HG03439 (cell line): ENCODE measurements around the gene SRP9.
"Not testable (repeated sequence)": the region's sequence is repeated elsewhere in the genome, so short reads cannot be mapped to it uniquely, and the experiment has no call there.

Experiments used
- ATAC-seq: cut with Tn5 transposase; IDR thresholded peaks from one replicate; pipeline ENCODE4 v1.9.1; 2021; ENCODE audit warnings: mild to moderate bottlenecking, moderate library complexity; ENCODE audit not compliant: unreplicated experiment

SRP9 gene

GRCh38 chr1:225774281-225775147, 3.1 kb upstream of the SRP9 start:
- ATAC-seq: no peak

- ATAC-seq: no peak
These were observed 1.3 kb upstream of the SRP9 start for GRCh38 chr1:225776294-225776693.

- ATAC-seq: no peak
These were observed 506 bp upstream of the SRP9 start for GRCh38 chr1:225777058-225777582.

- ATAC-seq: no peak
These were observed 677 bp downstream of the SRP9 start for GRCh38 chr1:225778337-225778669.

GRCh38 chr1:225779165-225779564, 1.5 kb downstream of the SRP9 start:
- ATAC-seq: not testable (repeated sequence)

GRCh38 chr1:225780134-225780533, 2.5 kb downstream of the SRP9 start:
- ATAC-seq: no peak

GRCh38 chr1:225780630-225781029, 3.0 kb downstream of the SRP9 start:
- no peak for ATAC-seq

- not testable (repeated sequence) for ATAC-seq
These were observed 11.5 kb downstream of the SRP9 start for GRCh38 chr1:225789142-225789541.

GRCh38 chr1:225794954-225795353, 17.3 kb downstream of the SRP9 start:
- no peak for ATAC-seq

GRCh38 chr1:225796097-225796496, 18.5 kb downstream of the SRP9 start:
- ATAC-seq: not testable (repeated sequence)

GRCh38 chr1:225801146-225801545, 23.5 kb downstream of the SRP9 start:
- ATAC-seq: not testable (repeated sequence)

- ATAC-seq: no peak
These were observed 28.6 kb downstream of the SRP9 start for GRCh38 chr1:225806249-225806648.

GRCh38 chr1:225806736-225807135, 29.1 kb downstream of the SRP9 start:
- ATAC-seq: not testable (repeated sequence)

- ATAC-seq: no peak
These were observed 30.5 kb downstream of the SRP9 start for GRCh38 chr1:225808136-225808535.

GRCh38 chr1:225809842-225810578, 32.4 kb downstream of the SRP9 start, which contains the start of gene EPHX1:
Gene EPHX1 (plus strand): TSS chr1:225810124. CDS start chr1:225828730, 18,606 bp downstream.
- peak; percentile 91 for ATAC-seq

- ATAC-seq: not testable (repeated sequence)
These were observed 33.2 kb downstream of the SRP9 start for GRCh38 chr1:225810579-225811538.

- ATAC-seq: no peak
These were observed 34.2 kb downstream of the SRP9 start for GRCh38 chr1:225811622-225812487.

GRCh38 chr1:225812488-225813213, 35.0 kb downstream of the SRP9 start:
- ATAC-seq: no peak
